ENCODE data around the gene AXDND1.

The AXDND1 gene

GRCh38 chr1:179365342-179366092, at the start of gene AXDND1:
Gene AXDND1 (plus strand): TSS chr1:179365971. CDS start chr1:179366510, 539 bp downstream.
- FAIRE-seq (no peak), DNase-seq (ENCODE audit: insufficient read length, low spot score) (peak; percentile 72)
- TF ChIP-seq CTCF (IDR thresholded peaks at IDR 0.05; ENCODE audit: insufficient read depth, missing control alignments), result peak; percentile 47

- TF ChIP-seq CTCF (IDR thresholded peaks at IDR 0.05; ENCODE audit: insufficient read depth, missing control alignments), result no peak
- DNase-seq (ENCODE audit: insufficient read length, low spot score), result no peak
- no peak for FAIRE-seq
These were observed 47.3 kb upstream of the AXDND1 start for GRCh38 chr1:179318491-179318890.

- DNase-seq (ENCODE audit: insufficient read length, low spot score), result no peak
- no peak for TF ChIP-seq CTCF (IDR thresholded peaks at IDR 0.05; ENCODE audit: insufficient read depth, missing control alignments)
- no peak for FAIRE-seq
These were observed 44.1 kb upstream of the AXDND1 start for GRCh38 chr1:179321533-179322216.

- no peak for TF ChIP-seq CTCF (IDR thresholded peaks at IDR 0.05; ENCODE audit: insufficient read depth, missing control alignments)
- FAIRE-seq (no peak), DNase-seq (ENCODE audit: insufficient read length, low spot score) (no peak)
These were observed 43.2 kb upstream of the AXDND1 start for GRCh38 chr1:179322557-179322956.

- FAIRE-seq (no peak), DNase-seq (ENCODE audit: insufficient read length, low spot score) (no peak)
- TF ChIP-seq CTCF (IDR thresholded peaks at IDR 0.05; ENCODE audit: insufficient read depth, missing control alignments), result no peak
These were observed 42.3 kb upstream of the AXDND1 start for GRCh38 chr1:179323436-179323835.

GRCh38 chr1:179325836-179326235, 39.9 kb upstream of the AXDND1 start:
- TF ChIP-seq CTCF (IDR thresholded peaks at IDR 0.05; ENCODE audit: insufficient read depth, missing control alignments), result no peak
- FAIRE-seq (no peak), DNase-seq (ENCODE audit: insufficient read length, low spot score) (no peak)

- TF ChIP-seq CTCF (IDR thresholded peaks at IDR 0.05; ENCODE audit: insufficient read depth, missing control alignments), result no peak
- DNase-seq (ENCODE audit: insufficient read length, low spot score), result no peak
- FAIRE-seq, result no peak
These were observed 39.0 kb upstream of the AXDND1 start for GRCh38 chr1:179326746-179327145.
